ENCODE results near the gene ITFG2. TPM values are rescaled to one million over a fixed set of nuclear protein-coding genes. Genes with fewer than 3 reads are reported as not detected.

The ITFG2 gene
- total RNA-seq, 1 donor from 2014 or later = 42.2 TPM

GRCh38 chr12:2783936-2784600 is 28.4 kb upstream of the ITFG2 start:
- Mint-ChIP-seq H3K4me1 (ENCODE audit: low read depth) (peaks cover 13% of the 10 kb centered on the region), H3K27me3 (ENCODE audit: insufficient read depth) (peaks cover 35% of the 10 kb centered on the region), H3K36me3 (ENCODE audit: low read depth) (no peaks in the 10 kb centered on the region), H3K9me3 (no peaks in the 10 kb centered on the region), H3K27ac (no peak overlapping the region), H3K4me3 (peak overlapping the region; percentile 61)
- DNase-seq (ENCODE audit: low spot score) = peak; percentile 31
- intact Hi-C loops (cut with micrococcal nuclease) = loop anchor here (1.0 kb wide), 1 partner anchor 101 kb away; no protein-coding TSS in a partner anchor

- Mint-ChIP-seq H3K4me3 (no peak overlapping the region), H3K27me3 (ENCODE audit: insufficient read depth) (peaks cover 41% of the 10 kb centered on the region), H3K9me3 (no peaks in the 10 kb centered on the region), H3K4me1 (ENCODE audit: low read depth) (peaks cover 13% of the 10 kb centered on the region), H3K36me3 (ENCODE audit: low read depth) (no peaks in the 10 kb centered on the region), H3K27ac (no peak overlapping the region)
- intact Hi-C loops (cut with micrococcal nuclease) = no loop called here
- no peak for DNase-seq (ENCODE audit: low spot score)
Observed at GRCh38 chr12:2785017-2785416, 27.5 kb upstream of the ITFG2 start.

DNA sequence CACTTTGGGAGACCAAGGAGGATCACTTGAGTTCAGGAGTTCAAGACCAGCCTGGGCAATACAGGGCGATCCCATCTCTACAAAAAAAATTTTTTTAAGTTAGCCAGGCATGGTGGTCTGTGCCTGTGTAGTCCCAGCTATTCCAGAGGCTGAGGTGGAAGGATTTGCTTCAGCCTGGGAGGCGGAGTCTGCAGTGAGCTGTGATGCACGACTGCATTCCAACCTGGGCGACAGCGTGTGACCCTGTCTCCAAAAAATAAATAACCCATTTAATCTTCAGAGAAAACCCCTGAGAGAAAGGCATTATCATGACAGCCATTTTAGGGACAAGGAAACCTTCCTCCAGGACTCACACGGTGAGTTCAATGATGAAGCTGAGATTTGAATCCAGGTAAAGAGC is 21.4 kb upstream of the ITFG2 start:
- no peak overlapping the region for H3K27ac Mint-ChIP-seq
- peaks cover 1% of the 10 kb centered on the region for H3K36me3 Mint-ChIP-seq (ENCODE audit: low read depth)
- peaks cover under 1% of the 10 kb centered on the region for H3K4me1 Mint-ChIP-seq (ENCODE audit: low read depth)
- H3K27me3 Mint-ChIP-seq (ENCODE audit: insufficient read depth) = peaks cover 30% of the 10 kb centered on the region
- no peak overlapping the region for H3K4me3 Mint-ChIP-seq
- H3K9me3 Mint-ChIP-seq = no peaks in the 10 kb centered on the region
- DNase-seq (ENCODE audit: low spot score) = no peak
- intact Hi-C loops (cut with micrococcal nuclease) = loop anchor here (5.0 kb wide), 1 partner anchor 39 kb away; no protein-coding TSS in a partner anchor

- Mint-ChIP-seq H3K4me1 (ENCODE audit: low read depth) (peaks cover 15% of the 10 kb centered on the region), H3K9me3 (no peaks in the 10 kb centered on the region), H3K4me3 (peak overlapping the region; percentile 75), H3K27me3 (ENCODE audit: insufficient read depth) (peaks cover 30% of the 10 kb centered on the region), H3K27ac (peak overlapping the region; percentile 25), H3K36me3 (ENCODE audit: low read depth) (peaks cover 17% of the 10 kb centered on the region)
- intact Hi-C loops (cut with micrococcal nuclease) = loop anchor here (5.0 kb wide), 1 partner anchor 41 kb away; no protein-coding TSS in a partner anchor
- DNase-seq (ENCODE audit: low spot score) = no peak
Observed at GRCh38 chr12:2792671-2793500, 19.6 kb upstream of the ITFG2 start.

DNA sequence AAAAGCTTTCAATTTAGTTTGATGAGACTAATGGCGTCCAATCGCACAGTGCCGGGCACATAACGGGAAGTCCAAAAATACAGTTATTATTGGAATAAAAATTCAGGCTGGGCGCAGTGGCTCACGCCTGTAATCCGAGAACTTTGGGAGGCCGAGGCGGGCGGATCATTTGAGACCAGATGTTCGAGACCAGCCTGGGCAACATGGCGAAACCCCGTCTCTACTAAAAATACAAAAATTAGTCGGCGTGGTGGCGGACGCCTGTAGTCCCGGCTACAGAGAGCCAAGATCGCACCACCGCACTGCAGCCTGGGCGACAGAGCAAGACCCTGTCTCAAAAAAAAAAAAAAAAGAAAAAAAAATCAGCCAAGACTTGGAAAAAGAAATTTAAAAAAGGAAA is 18.9 kb upstream of the ITFG2 start:
- peaks cover 25% of the 10 kb centered on the region for H3K27me3 Mint-ChIP-seq (ENCODE audit: insufficient read depth)
- H3K9me3 Mint-ChIP-seq = no peaks in the 10 kb centered on the region
- DNase-seq (ENCODE audit: low spot score) = no peak
- intact Hi-C loops (cut with micrococcal nuclease) = loop anchor here (5.0 kb wide), 1 partner anchor 41 kb away; no protein-coding TSS in a partner anchor
- peaks cover 15% of the 10 kb centered on the region for H3K4me1 Mint-ChIP-seq (ENCODE audit: low read depth)
- H3K4me3 Mint-ChIP-seq = peak overlapping the region; percentile 75
- no peak overlapping the region for H3K27ac Mint-ChIP-seq
- peaks cover 24% of the 10 kb centered on the region for H3K36me3 Mint-ChIP-seq (ENCODE audit: low read depth)

GRCh38 chr12:2794191-2794735 is 18.2 kb upstream of the ITFG2 start:
- peak; percentile 5 for DNase-seq (ENCODE audit: low spot score)
- intact Hi-C loops (cut with micrococcal nuclease) = loop anchor here (1.0 to 5.0 kb wide), 3 partner anchors 18 to 96 kb away; partner anchors contain the start of genes ITFG2 and TULP3
- H3K27me3 Mint-ChIP-seq (ENCODE audit: insufficient read depth) = peaks cover 24% of the 10 kb centered on the region
- peaks cover 29% of the 10 kb centered on the region for H3K36me3 Mint-ChIP-seq (ENCODE audit: low read depth)
- no peaks in the 10 kb centered on the region for H3K9me3 Mint-ChIP-seq
- no peak overlapping the region for H3K27ac Mint-ChIP-seq
- H3K4me3 Mint-ChIP-seq = peak overlapping the region; percentile 80
- H3K4me1 Mint-ChIP-seq (ENCODE audit: low read depth) = peaks cover 15% of the 10 kb centered on the region

GRCh38 chr12:2794736-2795289 is 17.7 kb upstream of the ITFG2 start, which contains the start of gene FKBP4:
Gene FKBP4, plus strand, starts transcription at chr12:2794970. Its CDS starts 170 bp downstream, at chr12:2795140.
- H3K27ac Mint-ChIP-seq = peak within 1 kb of the TSS; percentile 75
- peaks cover 15% of the 10 kb centered on the region for H3K4me1 Mint-ChIP-seq (ENCODE audit: low read depth)
- H3K9me3 Mint-ChIP-seq = no peaks in the 10 kb centered on the region
- peak within 1 kb of the TSS; percentile 96 for H3K4me3 Mint-ChIP-seq
- peaks cover 29% of the 10 kb centered on the region for H3K36me3 Mint-ChIP-seq (ENCODE audit: low read depth)
- peak; percentile 86 for DNase-seq (ENCODE audit: low spot score)
- intact Hi-C loops (cut with micrococcal nuclease) = loop anchor here (1.0 to 5.0 kb wide), 4 partner anchors 17 to 104 kb away; partner anchors contain the start of genes ITFG2 and TULP3
- peaks cover 20% of the 10 kb centered on the region for H3K27me3 Mint-ChIP-seq (ENCODE audit: insufficient read depth)

GRCh38 chr12:2795291-2796186 is 16.9 kb upstream of the ITFG2 start:
- H3K4me1 Mint-ChIP-seq (ENCODE audit: low read depth) = peaks cover 15% of the 10 kb centered on the region
- H3K27me3 Mint-ChIP-seq (ENCODE audit: insufficient read depth) = peaks cover 13% of the 10 kb centered on the region
- H3K27ac Mint-ChIP-seq = peak overlapping the region; percentile 81
- no peaks in the 10 kb centered on the region for H3K9me3 Mint-ChIP-seq
- peak; percentile 70 for DNase-seq (ENCODE audit: low spot score)
- intact Hi-C loops (cut with micrococcal nuclease) = loop anchor here (1.0 kb wide), 1 partner anchor 104 kb away; no protein-coding TSS in a partner anchor
- peaks cover 37% of the 10 kb centered on the region for H3K36me3 Mint-ChIP-seq (ENCODE audit: low read depth)
- peak overlapping the region; percentile 96 for H3K4me3 Mint-ChIP-seq

- no peak for DNase-seq (ENCODE audit: low spot score)
- intact Hi-C loops (cut with micrococcal nuclease) = no loop called here
- Mint-ChIP-seq H3K4me1 (ENCODE audit: low read depth) (peaks cover 15% of the 10 kb centered on the region), H3K9me3 (no peaks in the 10 kb centered on the region), H3K27me3 (ENCODE audit: insufficient read depth) (peaks cover 11% of the 10 kb centered on the region), H3K36me3 (ENCODE audit: low read depth) (peaks cover 40% of the 10 kb centered on the region), H3K27ac (peak overlapping the region; percentile 81), H3K4me3 (peak overlapping the region; percentile 96)
Observed at GRCh38 chr12:2796187-2796666, 16.2 kb upstream of the ITFG2 start.

DNA sequence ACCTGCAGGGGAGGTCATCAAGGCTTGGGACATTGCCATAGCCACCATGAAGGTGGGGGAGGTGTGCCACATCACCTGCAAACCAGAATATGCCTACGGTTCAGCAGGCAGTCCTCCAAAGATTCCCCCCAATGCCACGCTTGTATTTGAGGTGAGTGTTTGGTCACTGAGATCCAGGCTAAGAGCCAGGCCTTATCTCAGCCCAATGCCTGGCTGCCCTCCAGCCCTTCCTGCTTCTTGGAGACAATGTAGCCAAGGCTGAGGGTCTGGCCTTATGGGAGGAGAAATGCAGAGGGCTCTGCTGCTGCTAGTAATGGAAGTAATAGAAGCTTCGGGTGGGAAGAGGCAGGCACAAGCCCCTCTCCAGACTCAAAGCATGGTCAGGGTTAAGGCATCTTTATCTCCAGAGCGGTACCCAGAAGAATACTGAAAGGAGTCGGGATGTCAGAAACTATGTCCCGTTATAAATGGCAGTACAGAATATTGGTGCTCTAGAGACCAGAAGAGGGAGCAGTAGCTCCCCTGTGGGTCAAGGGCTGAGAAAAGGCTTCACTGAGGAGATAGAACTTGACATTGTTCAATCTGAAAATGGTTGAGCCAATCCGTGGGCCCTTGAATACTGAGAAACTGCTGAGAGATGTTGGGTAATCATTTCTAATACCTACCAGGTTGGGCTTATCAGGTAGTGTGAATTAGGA is 14.6 kb upstream of the ITFG2 start:
- Mint-ChIP-seq H3K4me3 (peak overlapping the region; percentile 96), H3K27ac (no peak overlapping the region), H3K4me1 (ENCODE audit: low read depth) (peaks cover 15% of the 10 kb centered on the region), H3K27me3 (ENCODE audit: insufficient read depth) (peaks cover 8% of the 10 kb centered on the region), H3K9me3 (no peaks in the 10 kb centered on the region), H3K36me3 (ENCODE audit: low read depth) (peaks cover 52% of the 10 kb centered on the region)
- DNase-seq (ENCODE audit: low spot score) = no peak
- intact Hi-C loops (cut with micrococcal nuclease) = no loop called here

DNA sequence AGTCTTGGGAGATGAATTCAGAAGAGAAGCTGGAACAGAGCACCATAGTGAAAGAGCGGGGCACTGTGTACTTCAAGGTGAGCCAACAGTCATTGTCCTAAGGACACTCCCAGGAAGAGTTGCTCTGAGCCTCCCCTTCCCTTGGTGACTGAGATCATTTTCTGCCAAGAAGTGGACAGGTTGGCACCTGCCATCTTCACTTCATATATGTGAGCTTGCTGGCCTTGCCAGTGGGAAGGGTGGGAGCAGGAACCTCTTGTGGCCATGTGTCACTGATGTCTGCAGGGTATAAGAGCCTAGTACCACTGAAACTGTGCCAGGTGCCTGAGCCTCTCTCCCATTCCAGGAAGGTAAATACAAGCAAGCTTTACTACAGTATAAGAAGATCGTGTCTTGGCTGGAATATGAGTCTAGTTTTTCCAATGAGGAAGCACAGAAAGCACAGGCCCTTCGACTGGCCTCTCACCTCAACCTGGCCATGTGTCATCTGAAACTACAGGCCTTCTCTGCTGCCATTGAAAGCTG is 12.4 kb upstream of the ITFG2 start:
- peaks cover 67% of the 10 kb centered on the region for H3K36me3 Mint-ChIP-seq (ENCODE audit: low read depth)
- H3K9me3 Mint-ChIP-seq = no peaks in the 10 kb centered on the region
- H3K27ac Mint-ChIP-seq = no peak overlapping the region
- no peak for DNase-seq (ENCODE audit: low spot score)
- intact Hi-C loops (cut with micrococcal nuclease) = no loop called here
- no peak overlapping the region for H3K4me3 Mint-ChIP-seq
- H3K27me3 Mint-ChIP-seq (ENCODE audit: insufficient read depth) = no peaks in the 10 kb centered on the region
- H3K4me1 Mint-ChIP-seq (ENCODE audit: low read depth) = peaks cover 15% of the 10 kb centered on the region
